Cerebellar cortex (tissue), 1 donor: Measurements from ENCODE around the gene DEDD.

Experiments used
- DNase-seq: peaks from one replicate; pipeline ENCODE4 v3.0.0-alpha.2; 2015; ENCODE audit warnings: low spot score

Gene DEDD

GRCh38 chr1:161163793-161164192 lies 31.3 kb upstream of the DEDD start:
- DNase-seq: no peak

DNA sequence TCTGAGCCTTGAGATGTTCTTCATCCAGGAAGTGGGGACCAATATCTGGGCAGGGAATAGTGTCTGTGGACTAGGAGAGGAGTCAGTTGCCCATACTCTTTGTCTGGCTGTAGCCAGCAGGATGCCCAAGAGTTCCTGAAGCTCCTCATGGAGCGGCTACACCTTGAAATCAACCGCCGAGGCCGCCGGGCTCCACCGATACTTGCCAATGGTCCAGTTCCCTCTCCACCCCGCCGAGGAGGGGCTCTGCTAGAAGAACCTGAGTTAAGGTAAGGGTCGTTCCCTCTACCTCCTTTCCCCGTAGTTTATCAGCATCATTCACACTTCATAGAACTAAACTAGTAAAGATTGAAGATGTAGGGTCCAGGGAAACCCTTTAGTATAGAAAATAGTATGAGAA lies 30.3 kb upstream of the DEDD start:
- DNase-seq: no peak

DNA sequence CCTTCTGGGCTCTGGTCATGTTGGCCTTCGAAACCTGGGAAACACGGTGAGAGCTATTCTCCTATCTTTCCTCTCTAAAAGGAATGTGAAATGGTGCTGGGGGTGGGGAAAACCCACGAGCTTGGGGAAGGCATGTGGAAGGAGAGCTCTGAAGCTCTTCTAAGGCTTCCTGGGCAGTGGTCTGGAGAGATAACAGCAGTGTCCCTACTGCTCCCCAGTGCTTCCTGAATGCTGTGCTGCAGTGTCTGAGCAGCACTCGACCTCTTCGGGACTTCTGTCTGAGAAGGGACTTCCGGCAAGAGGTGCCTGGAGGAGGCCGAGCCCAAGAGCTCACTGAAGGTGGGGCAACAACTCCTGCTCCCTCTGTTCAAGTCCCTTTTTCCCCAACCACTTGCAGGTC lies 29.6 kb upstream of the DEDD start:
- DNase-seq: no peak

DNA sequence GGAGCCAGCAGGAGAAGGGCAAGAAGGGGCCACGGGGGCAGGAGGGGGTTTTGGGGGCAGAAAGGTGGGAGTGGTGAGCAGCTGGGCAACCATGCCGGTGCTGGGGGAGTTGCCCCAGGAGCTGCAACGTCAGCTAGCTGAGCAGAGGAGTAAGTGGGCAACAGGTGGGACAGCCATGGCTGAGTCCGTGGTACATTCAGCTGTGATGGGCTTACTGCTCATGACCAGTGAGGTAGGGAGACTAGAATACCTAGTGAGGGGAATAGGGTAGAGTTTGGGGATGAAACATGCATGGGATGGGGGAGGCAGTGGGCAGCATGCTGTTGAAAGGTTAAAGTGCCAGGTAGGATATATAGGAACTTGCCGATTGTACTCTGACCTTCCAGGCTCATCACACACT lies 29.2 kb upstream of the DEDD start:
- no peak for DNase-seq

GRCh38 chr1:161160671-161161145 lies 28.2 kb upstream of the DEDD start:
- no peak for DNase-seq

GRCh38 chr1:161159913-161160243 lies 27.4 kb upstream of the DEDD start:
- DNase-seq: no peak

GRCh38 chr1:161159087-161159912 lies 26.8 kb upstream of the DEDD start, which contains the start of gene USP21:
USP21 (plus strand) TSS chr1:161159500; CDS start chr1:161160641, 1,141 bp downstream.
- DNase-seq: peak; percentile 93

DNA sequence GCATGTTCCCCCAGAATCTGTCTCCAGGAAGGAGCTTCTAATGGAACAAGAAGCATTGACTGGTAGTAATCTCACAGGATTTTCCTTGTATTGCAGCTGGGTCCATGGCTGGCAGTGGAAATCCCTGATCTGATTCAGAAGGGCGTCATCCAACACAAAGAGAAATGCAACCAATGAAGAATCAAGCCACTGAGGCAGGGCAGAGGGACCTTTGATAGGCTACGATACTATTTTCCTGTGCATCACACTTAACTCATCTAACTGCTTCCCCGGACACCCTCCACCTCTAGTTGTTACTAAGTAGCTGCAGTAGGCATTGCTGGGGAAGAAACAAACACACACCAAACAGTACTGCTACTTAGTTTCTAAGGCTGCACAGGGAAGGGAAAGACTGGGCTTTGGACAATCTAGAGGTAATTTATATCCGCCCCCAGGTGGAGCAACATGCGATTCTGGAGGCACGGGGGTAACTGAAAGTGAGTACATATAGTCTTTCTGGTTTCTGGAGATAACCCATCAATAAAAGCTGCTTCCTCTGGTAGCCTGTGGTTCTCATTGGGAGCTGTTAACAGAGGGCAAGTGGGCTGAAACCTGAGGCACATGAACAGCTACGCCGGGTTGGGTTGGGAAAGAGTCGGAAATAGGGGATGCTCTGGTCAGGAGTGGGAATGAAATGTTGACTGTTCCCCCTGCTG lies 26.0 kb upstream of the DEDD start:
- DNase-seq: no peak

DNA sequence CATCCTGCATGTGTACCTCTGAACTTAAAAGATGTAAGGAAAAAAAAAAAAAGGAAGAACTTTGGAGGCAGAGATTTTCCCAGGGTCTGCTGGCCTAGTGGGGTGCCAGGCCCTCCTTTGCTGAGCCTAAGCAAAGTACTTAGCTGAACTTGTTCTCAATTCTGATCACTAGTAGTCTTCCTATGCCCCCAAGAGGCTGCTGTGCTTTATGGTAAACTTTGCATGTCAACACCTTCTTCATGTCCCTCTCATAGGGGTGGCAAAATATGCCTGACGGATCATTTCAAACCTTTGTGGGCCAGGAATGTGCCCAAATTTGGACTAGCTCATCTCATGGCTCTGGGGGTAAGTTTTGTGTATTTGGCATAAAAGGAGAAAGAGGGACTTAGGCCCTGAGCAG lies 25.4 kb upstream of the DEDD start:
- no peak for DNase-seq

- peak; percentile 93 for DNase-seq
These were observed 21.3 kb upstream of the DEDD start, which contains the start of gene UFC1 for GRCh38 chr1:161153682-161154337. UFC1 (plus strand) TSS chr1:161153978; CDS start chr1:161153998, 20 bp downstream.

GRCh38 chr1:161153176-161153575 lies 20.7 kb upstream of the DEDD start:
- DNase-seq: no peak

- DNase-seq: no peak
These were observed 13.4 kb upstream of the DEDD start for GRCh38 chr1:161145832-161146231.

DNA sequence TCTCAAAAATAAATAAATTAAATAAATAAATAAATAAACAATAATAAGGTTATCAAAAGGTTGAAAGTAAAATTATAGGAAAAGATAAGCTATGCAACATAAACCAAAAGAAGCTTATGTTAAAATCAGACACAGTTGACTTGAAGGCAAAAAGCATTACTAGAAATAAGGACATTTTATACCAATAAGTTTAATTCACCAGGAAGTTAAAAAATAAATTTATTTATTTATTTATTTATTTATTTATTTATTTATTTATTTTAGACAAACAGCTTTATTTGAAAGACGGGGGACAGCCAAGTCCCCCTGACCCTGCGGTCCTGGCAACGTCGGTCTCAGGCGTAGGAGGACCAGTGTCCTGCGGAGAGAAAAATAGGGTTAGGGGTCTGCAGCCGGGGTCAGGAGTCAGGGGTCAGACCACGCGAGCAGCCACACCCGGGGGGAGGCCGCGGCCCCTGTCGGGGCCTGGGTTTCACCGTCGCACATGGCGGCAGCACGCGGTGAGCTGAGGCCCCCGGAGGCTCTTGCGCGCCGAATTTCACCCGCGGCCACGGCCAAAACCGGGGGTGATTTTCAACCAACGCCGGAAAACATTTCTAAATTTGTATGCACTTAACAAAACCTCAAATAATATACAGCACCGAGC lies 8.4 kb upstream of the DEDD start:
- DNase-seq: no peak

DNA sequence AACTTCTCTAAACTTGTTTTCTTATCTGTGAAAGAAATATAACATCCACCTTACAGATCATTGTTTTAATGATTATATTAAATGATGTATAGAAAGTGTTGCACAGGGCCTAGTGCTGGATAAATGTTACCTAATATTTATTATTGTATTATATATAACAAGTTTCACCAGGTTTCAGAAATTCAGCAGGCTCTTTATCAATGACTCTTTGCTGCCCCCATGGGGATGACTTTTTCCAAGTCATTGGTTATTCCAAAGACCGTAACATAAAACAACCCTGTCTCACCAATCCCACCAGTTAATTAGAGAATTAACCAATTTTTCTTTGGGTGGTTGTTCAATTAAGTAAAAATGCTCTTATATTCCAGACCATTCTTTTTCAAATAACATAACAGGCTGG lies 7.3 kb upstream of the DEDD start:
- DNase-seq: peak; percentile 41

DNA sequence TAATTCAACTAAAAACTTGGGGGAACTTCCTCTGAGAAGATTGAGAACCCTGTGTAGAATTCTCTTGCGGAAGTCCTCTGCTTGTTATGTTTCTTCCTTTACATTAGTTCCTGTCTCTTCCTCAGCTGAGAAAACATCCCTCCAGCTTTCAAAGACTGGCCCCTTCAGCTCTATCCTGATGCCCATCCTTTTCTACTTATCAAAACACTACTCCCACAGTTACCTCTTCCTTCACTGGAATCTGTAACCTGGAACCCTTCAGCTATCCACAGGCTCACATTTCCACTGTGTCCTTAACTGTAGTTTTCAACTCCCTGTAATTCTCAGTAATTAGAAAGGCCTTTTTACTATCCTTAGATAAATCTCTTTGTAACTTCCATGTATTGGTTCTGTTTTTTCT lies 6.0 kb upstream of the DEDD start:
- DNase-seq: no peak

DNA sequence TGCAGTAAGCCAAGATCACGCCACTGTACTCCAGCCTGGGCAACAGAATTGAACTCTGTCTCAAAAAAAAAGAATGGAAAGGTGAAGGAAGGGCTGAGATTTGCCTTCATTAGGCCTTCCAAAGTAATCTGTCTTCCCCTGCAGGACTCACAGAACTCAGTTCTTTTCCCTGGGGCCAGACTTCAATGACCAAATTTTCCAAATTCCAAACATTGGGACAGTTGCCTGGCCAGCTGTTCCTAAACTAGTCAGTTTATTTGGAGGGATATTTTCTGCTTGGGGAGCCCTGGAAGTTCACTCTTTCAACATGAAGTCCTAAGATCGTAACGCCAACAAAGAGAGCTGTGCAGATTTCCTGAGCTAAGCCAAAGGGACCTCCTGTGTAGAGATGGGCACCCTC lies 5.4 kb upstream of the DEDD start:
- no peak for DNase-seq

GRCh38 chr1:161133220-161133740 lies 813 bp upstream of the DEDD start:
- DNase-seq: no peak

DNA sequence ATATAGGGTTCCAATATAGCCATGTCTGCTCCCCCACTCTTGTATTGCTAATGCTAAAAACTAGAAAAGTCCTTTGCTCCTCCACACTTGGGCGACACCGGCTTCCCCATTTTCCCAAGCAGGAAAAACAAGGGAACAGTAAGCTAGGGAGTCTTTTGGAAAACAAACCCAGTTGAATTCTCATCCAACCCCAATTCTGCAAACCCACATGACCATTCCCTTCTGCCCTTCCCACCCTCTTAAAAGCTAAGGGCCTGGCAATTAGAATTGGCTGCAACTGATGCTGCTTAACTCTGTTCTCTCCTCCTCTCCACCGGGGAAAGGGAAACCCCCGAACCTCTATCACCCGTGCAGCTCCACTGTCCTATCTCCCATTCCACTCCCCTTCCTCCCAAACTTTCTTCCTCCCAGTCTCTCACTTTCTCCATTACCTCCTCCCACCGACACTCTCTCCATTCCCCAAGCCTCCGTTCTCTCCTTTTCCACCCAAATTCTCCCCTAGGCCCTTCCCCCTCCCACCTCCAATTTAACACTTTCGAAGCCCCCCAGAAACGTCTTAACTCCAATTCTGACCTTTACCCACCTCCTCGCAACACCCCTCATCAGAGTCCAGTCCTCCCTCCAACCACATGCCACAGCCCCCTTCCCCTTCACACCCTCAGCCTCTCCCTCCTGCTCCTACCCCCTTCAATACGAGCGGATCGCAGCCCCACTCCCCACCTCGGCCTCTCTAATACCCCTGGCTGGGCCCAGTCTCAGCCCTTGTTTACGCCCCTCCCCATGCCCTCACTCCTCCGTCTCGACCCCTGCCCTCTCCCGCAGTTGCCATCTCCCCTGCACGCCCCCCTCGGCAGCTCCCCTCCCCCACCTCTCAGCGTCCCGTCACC lies 701 bp downstream of the DEDD start:
- DNase-seq: peak; percentile 32

GRCh38 chr1:161130266-161130665 lies 2.2 kb downstream of the DEDD start:
- DNase-seq: no peak

GRCh38 chr1:161128591-161129420 lies 3.7 kb downstream of the DEDD start:
- no peak for DNase-seq
